CD14-positive monocyte (primary cell): ENCODE data around the gene PSMD1. TPM values are rescaled to one million over a fixed set of nuclear protein-coding genes. Genes with fewer than 3 reads are reported as not detected.

Experiments
- DNase-seq, 3 donors: peaks; one replicate each; pipeline ENCODE4 v3.0.0-alpha.2; 2011 to 2022
- H2AFZ ChIP-seq: 2 replicates; pipeline ENCODE4 v1.6.0; 2012; ENCODE audit warnings: mild to moderate bottlenecking, low read depth, low read length, inconsistent platforms; ENCODE audit not compliant: insufficient read depth, poor library complexity, severe bottlenecking
- H3K27ac ChIP-seq, 2 donors: 1 replicate in 1 of 2; 2 replicates in 1 of 2; pipeline ENCODE4 v1.5.1; 2012 to 2013; ENCODE audit warnings: low read length in 2 of 2, control low read depth in 1 of 2, inconsistent platforms in 1 of 2, low read depth in 1 of 2, mild to moderate bottlenecking in 1 of 2
- H3K27me3 ChIP-seq, 2 donors: one replicate each; pipeline versions ENCODE4 v1.6.0 to v1.6.1; 2011 to 2013; ENCODE audit warnings: low read length in 2 of 2; ENCODE audit not compliant: control insufficient read depth in 2 of 2, insufficient read depth in 2 of 2
- H3K36me3 ChIP-seq, 2 donors: replicated peaks in 1 of 2; 1 replicate in 1 of 2; 2 replicates in 1 of 2; pipeline versions ENCODE4 v1.5.1 to v1.6.1; 2012 to 2013; ENCODE audit warnings: low read length in 2 of 2, control low read depth in 1 of 2, inconsistent platforms in 1 of 2, mild to moderate bottlenecking in 1 of 2; ENCODE audit not compliant: insufficient read depth in 2 of 2, control insufficient read depth in 1 of 2
- H3K4me1 ChIP-seq, 2 donors: 1 replicate in 1 of 2; 2 replicates in 1 of 2; pipeline versions ENCODE4 v1.5.1 to v1.6.1; 2012 to 2013; ENCODE audit warnings: low read length in 2 of 2, control low read depth in 1 of 2, inconsistent platforms in 1 of 2, mild to moderate bottlenecking in 1 of 2, moderate library complexity in 1 of 2; ENCODE audit not compliant: insufficient read depth in 2 of 2, control insufficient read depth in 1 of 2
- H3K4me2 ChIP-seq: replicated peaks from 2 replicates; pipeline ENCODE3; 2012; ENCODE audit warnings: low read length, moderate library complexity, mild to moderate bottlenecking; ENCODE audit not compliant: poor library complexity, severe bottlenecking; ENCODE audit errors: extremely low read depth
- H3K4me3 ChIP-seq, 3 experiments: fragments of 200-600 bp in 1 of 3; sonication (generic) in 1 of 3; replicated peaks in 1 of 3; 1 replicate in 2 of 3; 2 replicates in 1 of 3; pipeline ENCODE4 v1.5.1; 2011 to 2013; ENCODE audit warnings: low read length in 3 of 3, mild to moderate bottlenecking in 3 of 3, control low read depth in 2 of 3, low read depth in 2 of 3, inconsistent platforms in 1 of 3, moderate library complexity in 1 of 3
- H3K79me2 ChIP-seq: 2 replicates; pipeline ENCODE4 v1.6.0; 2012; ENCODE audit warnings: mild to moderate bottlenecking, control low read depth, inconsistent platforms, low read length, moderate library complexity; ENCODE audit not compliant: insufficient read depth
- H3K9ac ChIP-seq: 2 replicates; pipeline ENCODE4 v1.6.0; 2017; ENCODE audit warnings: low read length, mild to moderate bottlenecking; ENCODE audit not compliant: insufficient read depth, poor library complexity, severe bottlenecking
- H3K9me3 ChIP-seq, 2 donors: replicated peaks in 1 of 2; 1 replicate in 1 of 2; 2 replicates in 1 of 2; pipeline versions ENCODE4 v1.5.1 to v1.6.1; 2012 to 2013; ENCODE audit warnings: low read length in 2 of 2, control low read depth in 1 of 2; ENCODE audit not compliant: control insufficient read depth in 1 of 2, insufficient read depth in 1 of 2
- H4K20me1 ChIP-seq: 2 replicates; pipeline ENCODE4 v1.6.0; 2012; ENCODE audit warnings: mild to moderate bottlenecking, low read length, control low read depth, moderate library complexity; ENCODE audit not compliant: insufficient read depth
- H3K27ac Mint-ChIP-seq, 7 donors: one replicate each; pipeline ENCODE4 v1.8.0; 2020; ENCODE audit warnings: mild to moderate bottlenecking in 7 of 7, mixed read lengths in 7 of 7, moderate library complexity in 6 of 7, inconsistent platforms in 2 of 7
- H3K27me3 Mint-ChIP-seq, 3 donors: one replicate each; pipeline ENCODE4 v1.8.0; 2021 to 2022; ENCODE audit warnings: low read depth in 3 of 3, mild to moderate bottlenecking in 3 of 3, mixed read lengths in 3 of 3, moderate library complexity in 3 of 3, inconsistent platforms in 1 of 3
- H3K36me3 Mint-ChIP-seq, 2 donors: one replicate each; pipeline ENCODE4 v1.8.0; 2020; ENCODE audit warnings: mixed read lengths in 2 of 2, inconsistent platforms in 1 of 2, mild to moderate bottlenecking in 1 of 2
- H3K4me1 Mint-ChIP-seq: one replicate; pipeline ENCODE4 v1.8.0; 2020; ENCODE audit warnings: mild to moderate bottlenecking, mixed read lengths
- H3K4me3 Mint-ChIP-seq, 2 donors: one replicate each; pipeline ENCODE4 v1.8.0; 2020; ENCODE audit warnings: mild to moderate bottlenecking in 2 of 2, mixed read lengths in 2 of 2, moderate library complexity in 1 of 2
- H3K9me3 Mint-ChIP-seq, 7 donors: one replicate each; pipeline ENCODE4 v1.8.0; 2020 to 2022; ENCODE audit warnings: mixed read lengths in 7 of 7, mild to moderate bottlenecking in 6 of 7, moderate library complexity in 6 of 7, inconsistent platforms in 2 of 7
- WGBS: methylation state at CpG from one replicate; pipeline ENCODE4 v1.1.5; 2013; ENCODE audit warnings: missing lambda C conversion rate; ENCODE audit not compliant: insufficient coverage; 5-methylcytosine and 5-hydroxymethylcytosine counted together
- intact Hi-C, 2 donors: fragments of 100-400 bp; cut with micrococcal nuclease; formaldehyde crosslinking; loops; one replicate each; pipeline versions ENCODE4 v1.15.0 to v1.15.1; 2023
- polyA minus RNA-seq: library from RNA; depleted of rRNA, polyadenylated mRNA; stranded (reverse); fragments of >200 nt; gene quantifications from 2 replicates; pipeline ENCODE4 v1.2.3, GENCODE V29; 2012
- polyA plus RNA-seq, 3 donors: library from polyadenylated mRNA; depleted of rRNA in 1 of 3; unstranded in 2 of 3; stranded (reverse) in 1 of 3; fragments of 300-500 nt in 2 of 3; fragments of >200 nt in 1 of 3; fragmentation: Illumina TruSeq in 2 of 3; gene quantifications; 1 replicate in 2 of 3; 2 replicates in 1 of 3; pipeline ENCODE4 v1.2.3, GENCODE V29; 2012 to 2021
- total RNA-seq, 12 experiments: library from RNA in 1 of 12; stranded (reverse) in 1 of 12; fragments of 120-200 nt in 1 of 12; gene quantifications; one replicate each; pipeline ENCODE4 v1.2.4 and lab custom pipeline; 2013 to 2026; ENCODE audit warnings: mixed read lengths in 6 of 12, inconsistent platforms in 1 of 12
- TF ChIP-seq, protein P1 (sequence below): fragments of 200-600 bp; IDR thresholded peaks from one replicate; pipeline ENCODE4 v1.8.0; 2022; ENCODE audit warnings: antibody characterized with exemption, mild to moderate bottlenecking

The PSMD1 gene
- 59.6 TPM for total RNA-seq (2013)
- 10 to 100 TPM; 23.5 to 53.9 (median 37.7) TPM for polyA plus RNA-seq
- polyA minus RNA-seq: 22.3 and 24.3 TPM in 2 replicates
- 46.3 to 142 (median 65.0) reads per million in 11 experiments for total RNA-seq (lab: John Stamatoyannopoulos, UW)

DNA sequence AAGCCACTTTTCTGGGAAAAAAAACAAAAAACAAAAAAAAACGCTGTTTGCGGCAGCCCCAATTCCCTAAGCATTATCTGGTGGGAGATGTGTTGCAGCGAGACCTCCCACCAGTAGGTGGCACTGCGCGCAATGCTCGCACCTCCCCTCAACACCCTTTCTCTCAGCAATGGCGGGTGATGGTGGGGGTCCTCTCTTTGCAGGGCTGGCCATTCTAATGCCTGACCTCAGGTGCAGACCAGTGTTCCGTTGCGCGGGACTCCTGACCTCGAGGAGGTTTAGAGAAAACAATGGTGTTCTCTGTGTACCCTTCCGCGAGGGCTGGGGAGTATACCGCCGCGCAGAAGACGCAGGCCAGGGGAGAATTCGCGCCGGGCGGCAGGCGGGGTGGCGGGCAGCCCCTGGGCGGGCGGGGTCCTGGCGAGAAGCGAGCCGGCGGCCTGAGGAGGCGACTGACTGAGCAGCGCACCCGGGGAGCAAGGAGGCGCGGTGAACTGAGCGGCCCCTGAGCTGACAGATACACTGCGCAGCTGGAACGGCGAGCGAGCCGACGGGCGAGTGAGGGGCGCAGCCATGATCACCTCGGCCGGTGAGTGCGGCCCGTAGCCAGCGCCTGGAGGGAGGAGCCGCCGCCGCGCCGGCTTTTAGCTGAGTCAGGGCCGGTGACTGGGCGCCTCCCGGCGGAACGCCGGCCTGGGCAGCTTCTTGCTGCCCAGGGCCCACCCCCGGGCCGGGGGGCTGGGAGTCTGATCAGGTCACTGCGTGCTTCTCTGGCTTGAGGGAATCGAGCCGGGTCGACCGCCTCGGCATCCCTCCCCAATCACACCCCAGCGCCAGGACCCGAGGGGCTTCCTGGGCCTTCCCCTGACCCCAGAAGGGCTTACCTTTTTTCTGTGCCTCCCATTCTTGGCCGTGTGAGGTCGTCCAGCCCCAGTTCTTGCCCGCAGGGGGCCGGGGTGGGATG lies at the start of gene PSMD1:
TSS of gene PSMD1 (plus strand) at position 415 of the 964 bp plus-strand sequence. CDS start at position 574, 159 bp downstream.
- Mint-ChIP-seq H3K36me3 (peaks cover 6% of the 10 kb centered on the region in 2 donors), H3K9me3 (peaks cover 0 to 2% (median 0%) of the 10 kb centered on the region in 7 donors), H3K4me1 (peaks cover 45% of the 10 kb centered on the region), H3K27me3 (peaks cover 11 to 17% (median 16%) of the 10 kb centered on the region in 3 donors), H3K4me3 (peak within 1 kb of the TSS; percentile 92 to 99), H3K27ac (peak within 1 kb of the TSS; percentile 98 to 100 (median 100))
- peaks cover 50% of the 10 kb centered on the region for H3K79me2 ChIP-seq
- DNase-seq: peak; percentile 90 to 93 (median 93)
- H3K9ac ChIP-seq: peak within 1 kb of the TSS; percentile 95
- H4K20me1 ChIP-seq: peaks cover 33% of the 10 kb centered on the region
- peak within 1 kb of the TSS; percentile 95 for H3K4me2 ChIP-seq
- TF ChIP-seq, protein P1, sequence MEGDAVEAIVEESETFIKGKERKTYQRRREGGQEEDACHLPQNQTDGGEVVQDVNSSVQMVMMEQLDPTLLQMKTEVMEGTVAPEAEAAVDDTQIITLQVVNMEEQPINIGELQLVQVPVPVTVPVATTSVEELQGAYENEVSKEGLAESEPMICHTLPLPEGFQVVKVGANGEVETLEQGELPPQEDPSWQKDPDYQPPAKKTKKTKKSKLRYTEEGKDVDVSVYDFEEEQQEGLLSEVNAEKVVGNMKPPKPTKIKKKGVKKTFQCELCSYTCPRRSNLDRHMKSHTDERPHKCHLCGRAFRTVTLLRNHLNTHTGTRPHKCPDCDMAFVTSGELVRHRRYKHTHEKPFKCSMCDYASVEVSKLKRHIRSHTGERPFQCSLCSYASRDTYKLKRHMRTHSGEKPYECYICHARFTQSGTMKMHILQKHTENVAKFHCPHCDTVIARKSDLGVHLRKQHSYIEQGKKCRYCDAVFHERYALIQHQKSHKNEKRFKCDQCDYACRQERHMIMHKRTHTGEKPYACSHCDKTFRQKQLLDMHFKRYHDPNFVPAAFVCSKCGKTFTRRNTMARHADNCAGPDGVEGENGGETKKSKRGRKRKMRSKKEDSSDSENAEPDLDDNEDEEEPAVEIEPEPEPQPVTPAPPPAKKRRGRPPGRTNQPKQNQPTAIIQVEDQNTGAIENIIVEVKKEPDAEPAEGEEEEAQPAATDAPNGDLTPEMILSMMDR: peak; percentile 93
- WGBS: under 1% methylated on average over 66 of the region's 73 CpGs
- no peaks in the 10 kb centered on the region for H3K9me3 ChIP-seq
- intact Hi-C loops: no loop called here
- H3K4me1 ChIP-seq: peaks cover 34 to 42% of the 10 kb centered on the region in 2 donors
- H3K27me3 ChIP-seq: peaks cover 0 to 9% of the 10 kb centered on the region in 2 donors
- H3K4me3 ChIP-seq: peak within 1 kb of the TSS; percentile 79 to 93 (median 92)
- peak within 1 kb of the TSS; percentile 65 to 87 for H3K27ac ChIP-seq
- H3K36me3 ChIP-seq: peaks cover 6 to 9% of the 10 kb centered on the region in 2 donors
- peak within 1 kb of the TSS; percentile 83 for H2AFZ ChIP-seq

DNA sequence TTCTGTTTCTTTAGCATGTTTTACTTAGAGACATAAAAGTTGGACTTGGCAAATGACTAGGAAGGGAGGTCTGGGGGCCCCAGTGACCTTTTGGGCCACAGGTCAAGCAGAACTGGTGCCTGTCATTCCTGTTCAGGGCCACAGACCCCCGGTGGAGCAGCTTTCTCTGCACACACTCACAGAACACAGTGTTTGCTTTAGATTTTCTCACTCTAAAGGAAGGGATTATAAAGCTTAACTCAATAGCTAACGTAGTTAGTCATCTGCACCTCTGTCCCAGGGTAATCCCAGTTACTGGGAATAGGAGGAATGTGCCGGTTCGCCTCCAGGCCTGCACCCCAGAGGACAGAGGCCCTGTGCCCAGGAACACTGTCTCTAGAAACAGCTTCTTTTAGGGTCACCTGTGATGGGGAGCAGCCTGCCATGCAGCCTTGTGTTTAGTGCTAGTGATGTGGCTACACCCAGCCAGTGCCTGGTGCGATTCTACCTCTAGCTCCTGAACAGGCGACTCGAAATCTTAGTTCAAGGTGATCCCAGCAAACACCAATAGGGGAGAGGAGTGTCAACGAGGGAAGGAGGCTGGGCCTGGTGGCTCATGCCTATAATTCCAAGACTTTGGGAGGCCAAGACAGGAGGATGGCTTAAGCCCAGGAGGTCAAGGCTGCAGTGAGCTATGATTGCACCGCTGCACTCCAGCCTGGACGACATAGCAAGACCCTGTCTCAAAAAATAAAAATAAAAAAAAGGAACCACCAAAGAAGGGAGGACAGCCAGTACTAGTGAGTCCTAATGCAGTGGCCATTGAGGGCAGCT lies 49.2 kb upstream of the PSMD1 start:
- no peaks in the 10 kb centered on the region for H3K36me3 ChIP-seq
- Mint-ChIP-seq H3K27ac (no peak overlapping the region), H3K36me3 (no peaks in the 10 kb centered on the region), H3K9me3 (peaks cover 0 to 9% (median 5%) of the 10 kb centered on the region in 7 donors), H3K4me3 (no peak overlapping the region), H3K4me1 (no peaks in the 10 kb centered on the region), H3K27me3 (peaks cover 9 to 18% (median 12%) of the 10 kb centered on the region in 3 donors)
- H3K4me2 ChIP-seq: no peak overlapping the region
- no peak overlapping the region for H3K4me3 ChIP-seq
- no peak overlapping the region for H3K9ac ChIP-seq
- no peak overlapping the region for H2AFZ ChIP-seq
- no peaks in the 10 kb centered on the region for H3K79me2 ChIP-seq
- 95% methylated on average over 4 of the region's 10 CpGs for WGBS
- intact Hi-C loops: no loop called here
- no peak for DNase-seq
- no peaks in the 10 kb centered on the region for H3K9me3 ChIP-seq
- no peaks in the 10 kb centered on the region for H3K4me1 ChIP-seq
- H3K27ac ChIP-seq: no peak overlapping the region
- H3K27me3 ChIP-seq: no peaks in the 10 kb centered on the region
- TF ChIP-seq, protein P1: no peak
- H4K20me1 ChIP-seq: no peaks in the 10 kb centered on the region
